ENCODE measurements around the gene EYA3. TPM values are rescaled to one million over a fixed set of nuclear protein-coding genes. Genes with fewer than 3 reads are reported as not detected.

EYA3 gene
- total and polyA plus RNA-seq, 2 of the 8 experiments (the other 6 are each of a cell fraction or from before 2014, with no cell fraction given), result 15.0 to 33.9 TPM

GRCh38 chr1:28026329-28026728 lies 62.1 kb downstream of the EYA3 start (continued):
- no peak for TF ChIP-seq CTCF (IDR thresholded peaks at IDR 0.05; ENCODE audit: control extremely low read depth in 1 of 3, insufficient read depth in 1 of 3, low read depth in 1 of 3, low read length in 3 of 3)
- no peak for TF ChIP-seq SRF (IDR thresholded peaks at IDR 0.05; ENCODE audit: low read depth, low read length)
- no peak for TF ChIP-seq SP4 (IDR thresholded peaks at IDR 0.05; ENCODE audit: low read length)
- TF ChIP-seq HDAC6 (IDR thresholded peaks at IDR 0.05; ENCODE audit: low read depth, low read length), result no peak
- TF ChIP-seq YY1 (IDR thresholded peaks at IDR 0.05; ENCODE audit: low read depth, low read length), result no peak

All from H1 (cell line).